Cardiac muscle cell (in vitro differentiated cells and primary cell): ENCODE data around the gene MCTP2. TPM values are rescaled to one million over a fixed set of nuclear protein-coding genes. Genes with fewer than 3 reads are reported as not detected.

Source experiments
- DNase-seq, 2 donors: peaks; one replicate each; pipeline versions ENCODE4 v3.0.0 to v3.0.0-alpha.2; 2010 to 2017; ENCODE audit warnings: low read depth in 1 of 2, low spot score in 1 of 2
- H3K27ac ChIP-seq: fragments of 200-600 bp; sonication (generic); 2 replicates; pipeline ENCODE4 v1.5.1; 2016
- H3K27me3 ChIP-seq: fragments of 200-600 bp; sonication (generic); 2 replicates; pipeline ENCODE4 v1.6.0; 2016; ENCODE audit warnings: control low read depth
- H3K36me3 ChIP-seq: fragments of 200-600 bp; sonication (generic); 2 replicates; pipeline ENCODE4 v1.5.1; 2016; ENCODE audit warnings: control low read depth
- H3K4me1 ChIP-seq: fragments of 200-600 bp; sonication (generic); 2 replicates; pipeline ENCODE4 v1.8.1; 2017; ENCODE audit warnings: low read depth, mild to moderate bottlenecking, mixed run types
- H3K4me3 ChIP-seq: fragments of 200-600 bp; sonication (generic); 2 replicates; pipeline ENCODE4 v1.5.1; 2016; ENCODE audit warnings: mild to moderate bottlenecking
- H3K9me3 ChIP-seq: fragments of 200-600 bp; sonication (generic); 2 replicates; pipeline ENCODE4 v1.5.1; 2017; ENCODE audit warnings: low read depth, mild to moderate bottlenecking, control low read depth
- polyA plus RNA-seq: library from polyadenylated mRNA; unstranded; fragments of >200 nt; fragmentation: Nextera tagmentation; extraction: Ambion mirVana; gene quantifications from 2 replicates; pipeline ENCODE4 v1.2.1, GENCODE V29; 2016
- total RNA-seq: library from RNA; depleted of rRNA; stranded (reverse); fragments of >200 nt; gene quantifications from 2 replicates; pipeline ENCODE4 v1.2.3, GENCODE V29; 2016
- TF ChIP-seq, protein P1 (sequence below): IDR thresholded peaks from 2 replicates; pipeline ENCODE4 v1.5.1; 2012; ENCODE audit warnings: low read depth, mild to moderate bottlenecking, low read length

MCTP2 gene
- total and polyA plus RNA-seq, 2 experiments from 2014 or later: 0.34 to 0.83 TPM

DNA sequence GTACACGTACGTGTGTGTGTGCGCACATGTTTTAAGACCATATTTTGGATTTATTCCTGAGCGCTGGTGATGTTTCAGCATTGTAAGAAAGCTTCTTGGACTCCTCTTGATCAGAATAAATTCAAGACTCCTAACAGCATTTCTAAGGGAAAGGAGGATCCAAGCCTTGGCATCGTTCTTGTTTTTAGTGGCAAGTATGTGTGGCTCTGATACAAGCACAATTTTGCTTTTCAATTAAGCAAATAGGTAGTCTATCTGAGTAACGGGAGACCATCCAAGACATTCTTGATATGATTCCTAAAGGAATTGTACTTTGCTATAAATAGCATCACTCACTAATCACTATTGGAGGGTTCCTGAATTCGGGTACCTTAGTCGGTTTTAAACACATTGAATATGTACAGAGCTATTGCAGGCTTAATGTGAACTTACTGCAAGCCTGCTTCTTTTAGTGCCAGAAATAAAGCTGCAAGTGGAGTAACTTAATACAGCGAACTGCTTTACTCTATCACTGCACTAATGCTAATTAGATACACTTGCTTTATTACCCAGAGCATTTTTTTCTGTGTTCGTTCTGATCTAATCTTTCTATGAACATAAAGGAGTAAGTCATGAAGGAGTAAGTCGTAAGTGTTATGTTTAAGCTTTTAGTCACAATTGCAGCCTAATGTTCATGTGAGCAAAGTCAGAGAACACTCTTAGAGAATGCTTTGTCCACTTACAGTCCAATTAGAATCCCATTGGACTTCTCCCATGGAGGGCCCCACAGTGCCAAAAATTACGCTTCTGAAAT is 186.3 kb downstream of the MCTP2 start:
- Histone ChIP-seq H3K27ac (no peak overlapping the region), H3K4me1 (no peaks in the 10 kb centered on the region), H3K4me3 (no peak overlapping the region), H3K36me3 (no peaks in the 10 kb centered on the region), H3K9me3 (no peaks in the 10 kb centered on the region), H3K27me3 (no peaks in the 10 kb centered on the region)
- no peak for DNase-seq
- TF ChIP-seq, protein P1, sequence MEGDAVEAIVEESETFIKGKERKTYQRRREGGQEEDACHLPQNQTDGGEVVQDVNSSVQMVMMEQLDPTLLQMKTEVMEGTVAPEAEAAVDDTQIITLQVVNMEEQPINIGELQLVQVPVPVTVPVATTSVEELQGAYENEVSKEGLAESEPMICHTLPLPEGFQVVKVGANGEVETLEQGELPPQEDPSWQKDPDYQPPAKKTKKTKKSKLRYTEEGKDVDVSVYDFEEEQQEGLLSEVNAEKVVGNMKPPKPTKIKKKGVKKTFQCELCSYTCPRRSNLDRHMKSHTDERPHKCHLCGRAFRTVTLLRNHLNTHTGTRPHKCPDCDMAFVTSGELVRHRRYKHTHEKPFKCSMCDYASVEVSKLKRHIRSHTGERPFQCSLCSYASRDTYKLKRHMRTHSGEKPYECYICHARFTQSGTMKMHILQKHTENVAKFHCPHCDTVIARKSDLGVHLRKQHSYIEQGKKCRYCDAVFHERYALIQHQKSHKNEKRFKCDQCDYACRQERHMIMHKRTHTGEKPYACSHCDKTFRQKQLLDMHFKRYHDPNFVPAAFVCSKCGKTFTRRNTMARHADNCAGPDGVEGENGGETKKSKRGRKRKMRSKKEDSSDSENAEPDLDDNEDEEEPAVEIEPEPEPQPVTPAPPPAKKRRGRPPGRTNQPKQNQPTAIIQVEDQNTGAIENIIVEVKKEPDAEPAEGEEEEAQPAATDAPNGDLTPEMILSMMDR: no peak

DNA sequence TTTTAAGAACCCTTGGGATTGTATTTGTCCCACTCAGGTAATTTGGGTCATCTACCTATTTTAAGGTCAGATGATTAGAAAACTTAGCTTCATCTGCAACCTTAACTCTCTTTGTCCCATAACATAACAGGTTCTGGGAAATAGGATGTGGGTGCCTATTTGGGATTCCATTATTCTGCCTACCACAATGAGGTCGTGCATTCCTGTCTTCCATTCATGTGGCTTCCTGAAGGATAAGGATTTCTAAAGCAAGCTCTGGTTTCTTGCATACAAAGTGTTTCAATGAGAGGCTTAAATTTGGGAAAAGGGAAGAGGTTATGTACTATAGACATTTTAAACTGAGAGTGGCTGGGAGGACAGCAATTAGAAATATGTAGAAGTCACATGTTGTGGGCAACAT is 190.3 kb downstream of the MCTP2 start:
- no peak for DNase-seq

DNA sequence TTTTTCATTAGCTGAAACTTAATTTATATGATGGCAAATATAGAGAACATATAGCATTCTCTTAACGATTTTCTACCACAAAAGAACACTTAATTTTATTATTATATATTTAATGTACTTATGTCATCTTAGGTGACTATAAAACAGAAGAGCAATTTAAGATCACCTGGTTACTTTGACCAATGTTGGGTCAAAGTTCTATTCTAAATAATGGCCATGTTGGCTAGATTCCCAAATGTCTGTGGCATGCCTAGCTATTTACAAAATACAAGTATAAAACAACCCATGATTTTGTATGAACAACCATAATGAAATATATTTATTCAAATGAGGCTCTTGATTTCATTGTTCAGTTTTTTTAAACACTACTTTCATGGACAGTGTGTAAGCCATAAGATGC is 200.9 kb downstream of the MCTP2 start:
- Histone ChIP-seq H3K27me3 (no peaks in the 10 kb centered on the region), H3K9me3 (no peaks in the 10 kb centered on the region), H3K4me3 (no peak overlapping the region), H3K27ac (no peak overlapping the region), H3K4me1 (no peaks in the 10 kb centered on the region), H3K36me3 (no peaks in the 10 kb centered on the region)
- no peak for DNase-seq
- TF ChIP-seq, protein P1: no peak

More for the DNA sequence above, 190.3 kb downstream of the MCTP2 start:
- no peaks in the 10 kb centered on the region for H3K27me3 ChIP-seq
- H3K9me3 ChIP-seq: no peaks in the 10 kb centered on the region
- H3K36me3 ChIP-seq: no peaks in the 10 kb centered on the region
- no peak overlapping the region for H3K27ac ChIP-seq
- TF ChIP-seq, protein P1: no peak
- no peak overlapping the region for H3K4me3 ChIP-seq
- H3K4me1 ChIP-seq: no peaks in the 10 kb centered on the region

DNA sequence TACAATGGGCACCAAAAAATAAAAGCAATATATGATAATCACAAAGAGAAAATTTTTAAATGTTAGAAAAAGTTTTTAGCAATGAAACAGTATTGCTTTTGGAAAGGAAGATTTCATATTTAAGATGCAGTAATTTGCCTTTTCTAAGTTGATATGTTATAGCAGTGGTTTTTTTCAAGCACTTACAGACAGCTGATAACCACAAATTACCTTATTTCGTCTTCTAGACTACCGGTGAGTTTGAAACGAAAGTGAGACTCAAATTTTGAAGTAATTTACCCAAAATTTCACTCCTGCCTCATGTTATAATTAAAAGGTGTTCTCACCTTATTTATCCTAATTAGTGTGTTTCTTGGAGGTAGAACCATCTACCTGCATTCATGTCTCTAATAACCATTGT is 207.8 kb downstream of the MCTP2 start:
- no peaks in the 10 kb centered on the region for H3K36me3 ChIP-seq
- TF ChIP-seq, protein P1: no peak
- no peak overlapping the region for H3K4me3 ChIP-seq
- H3K27ac ChIP-seq: no peak overlapping the region
- DNase-seq: no peak
- H3K4me1 ChIP-seq: peaks cover 6% of the 10 kb centered on the region
- no peaks in the 10 kb centered on the region for H3K27me3 ChIP-seq
- H3K9me3 ChIP-seq: no peaks in the 10 kb centered on the region

DNA sequence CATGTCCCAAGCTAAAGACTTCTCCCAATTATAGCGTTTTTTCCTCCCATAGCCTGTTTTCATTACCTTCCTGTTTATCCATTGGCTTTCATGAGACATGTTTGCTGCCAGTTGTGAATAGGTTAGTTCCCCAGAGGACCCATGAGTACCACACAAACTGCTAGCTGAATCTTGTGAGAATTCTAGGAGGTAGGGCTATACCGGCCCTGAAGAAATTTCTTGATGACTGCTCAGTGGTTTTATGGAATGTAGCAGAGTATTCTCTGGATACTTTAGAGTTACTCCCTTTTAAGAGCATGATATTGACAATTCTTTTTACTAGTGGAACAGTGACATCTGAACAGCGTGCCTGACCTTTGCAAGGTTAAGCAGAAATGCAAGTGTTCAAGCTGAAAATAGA is 210.4 kb downstream of the MCTP2 start:
- Histone ChIP-seq H3K4me1 (peaks cover 6% of the 10 kb centered on the region), H3K9me3 (no peaks in the 10 kb centered on the region), H3K27ac (no peak overlapping the region), H3K27me3 (no peaks in the 10 kb centered on the region), H3K36me3 (no peaks in the 10 kb centered on the region), H3K4me3 (no peak overlapping the region)
- TF ChIP-seq, protein P1: no peak
- DNase-seq: no peak
